H1 (cell line): ENCODE measurements around the gene CBL.
"Not testable (repeated sequence)": the region's sequence is repeated elsewhere in the genome, so short reads cannot be mapped to it uniquely, and the experiment has no call there.

Experiments
- CBX5 ChIP-seq: fragments of 300-800, 300-1000 bp; sonication (generic); IDR thresholded peaks from 2 replicates; pipeline ENCODE4 v1.7.1; 2016; ENCODE audit warnings: antibody characterized with exemption, low read length, low read depth
- CEBPB ChIP-seq: IDR thresholded peaks from 2 replicates; pipeline ENCODE4 v1.6.1; 2012; ENCODE audit warnings: low read depth, low read length
- CTCF ChIP-seq, 3 experiments: IDR thresholded peaks; 1 replicate in 2 of 3; 2 replicates in 1 of 3; pipeline versions ENCODE4 v1.5.1 to v1.6.1; 2011; ENCODE audit warnings: low read length in 3 of 3, mild to moderate bottlenecking in 3 of 3, inconsistent platforms in 2 of 3, low read depth in 1 of 3, moderate library complexity in 1 of 3; ENCODE audit not compliant: insufficient read depth in 1 of 3; ENCODE audit errors: control extremely low read depth in 1 of 3
- EZH2 ChIP-seq: fragments of 200-600 bp; sonication (generic); IDR thresholded peaks from 2 replicates; pipeline ENCODE4 v1.7.1; 2012; ENCODE audit warnings: low read depth, mild to moderate bottlenecking, moderate library complexity, low read length, inconsistent platforms; ENCODE audit not compliant: severe bottlenecking
- MAX ChIP-seq: IDR thresholded peaks from 2 replicates; pipeline ENCODE4 v1.6.1; 2012; ENCODE audit warnings: inconsistent platforms
- POLR2A ChIP-seq, 2 experiments: IDR thresholded peaks; 1 replicate in 1 of 2; 2 replicates in 1 of 2; pipeline ENCODE4 v1.6.1; 2011; ENCODE audit warnings: low read depth in 2 of 2, low read length in 2 of 2, mild to moderate bottlenecking in 2 of 2; ENCODE audit errors: control extremely low read depth in 1 of 2
- POLR2AphosphoS5 ChIP-seq: IDR thresholded peaks from 2 replicates; pipeline ENCODE4 v1.6.1; 2011; ENCODE audit warnings: low read depth, low read length
- POU5F1 ChIP-seq: IDR thresholded peaks from 2 replicates; pipeline ENCODE4 v1.6.1; 2011; ENCODE audit warnings: low read depth, mild to moderate bottlenecking, low read length, moderate library complexity
- RFX5 ChIP-seq: IDR thresholded peaks from 2 replicates; pipeline ENCODE4 v1.6.1; 2011; ENCODE audit warnings: low read depth, low read length, improper control_type of control experiment, borderline replicate concordance
- USF2 ChIP-seq: IDR thresholded peaks from 2 replicates; pipeline ENCODE4 v1.6.1; 2011; ENCODE audit warnings: low read length, improper control_type of control experiment
- ZNF274 ChIP-seq: IDR thresholded peaks from 2 replicates; pipeline ENCODE4 v1.7.0; 2012; ENCODE audit warnings: low read length, borderline replicate concordance; ENCODE audit errors: extremely low read depth

GRCh38 chr11:119184399-119184798, 21.7 kb upstream of the CBL start:
- TF ChIP-seq RFX5; CBX5; EZH2; CTCF (IDR thresholded peaks at IDR 0.05; ENCODE audit: control extremely low read depth in 1 of 3, insufficient read depth in 1 of 3, low read depth in 1 of 3, low read length in 3 of 3); ZNF274; POLR2AphosphoS5; USF2; POLR2A (IDR thresholded peaks at IDR 0.05; ENCODE audit: control extremely low read depth in 1 of 2, low read depth in 2 of 2, low read length in 2 of 2); POU5F1; MAX; CEBPB: not testable (repeated sequence)
